GM10248 (cell line): Measurements from ENCODE around the gene DCTPP1.
A peak's percentile ranks its signal among the peaks of the same experiment; 100 is the strongest.
"Not testable (repeated sequence)": the region's sequence is repeated elsewhere in the genome, so short reads cannot be mapped to it uniquely, and the experiment has no call there.

Source experiments
- CTCF ChIA-PET: fragments of 300-600 bp; sonication (Branson Sonifier 250); formaldehyde crosslinking; extraction: SDS; loops from one replicate; lab custom pipeline; 2021; ENCODE audit warnings: antibody characterized with exemption; lab: Yijun Ruan, JAX
- POLR2A ChIA-PET: fragments of 350-650 bp; sonication (Branson Sonifier 250); formaldehyde crosslinking; extraction: SDS; loops from one replicate; lab custom pipeline; 2020; ENCODE audit warnings: antibody characterized with exemption; lab: Yijun Ruan, JAX
- DNase-seq: peaks from one replicate; pipeline ENCODE4 v3.0.0; 2012; ENCODE audit errors: extremely low spot score
- CTCF ChIP-seq: IDR thresholded peaks from 2 replicates; pipeline ENCODE4 v1.5.1; 2012; ENCODE audit warnings: mild to moderate bottlenecking, low read depth; ENCODE audit errors: extremely low read depth, missing control alignments, control extremely low read depth

DCTPP1 gene

GRCh38 chr16:30473231-30474073, 43.6 kb upstream of the DCTPP1 start:
- no peak for TF ChIP-seq CTCF
- ChIA-PET POLR2A (interaction anchor here (1.4 to 1.5 kb wide), 2 partner anchors 15 to 56 kb away, joined by 3 to 12 read pairs; no protein-coding TSS in a partner anchor), CTCF (interaction anchor here (0.7 to 8.8 kb wide), 9 partner anchors 8 to 122 kb away, joined by 3 to 58 read pairs (median 5); partner anchors contain the start of gene DCTPP1)
- DNase-seq, result peak; percentile 72

GRCh38 chr16:30472328-30472942, 42.6 kb upstream of the DCTPP1 start, which contains the start of gene ITGAL:
Gene ITGAL (plus strand): TSS chr16:30472742. CDS start chr16:30472838, 96 bp downstream.
- POLR2A ChIA-PET, result interaction anchor here (0.6 kb wide), 2 partner anchors 135 to 796 kb away, joined by 3 read pairs; no protein-coding TSS in a partner anchor
- TF ChIP-seq CTCF, result no peak
- DNase-seq, result peak; percentile 70
- CTCF ChIA-PET, result interaction anchor here (1.2 to 8.8 kb wide), 7 partner anchors 9 to 123 kb away, joined by 3 to 58 read pairs (median 6); partner anchors contain the start of gene DCTPP1

DNA sequence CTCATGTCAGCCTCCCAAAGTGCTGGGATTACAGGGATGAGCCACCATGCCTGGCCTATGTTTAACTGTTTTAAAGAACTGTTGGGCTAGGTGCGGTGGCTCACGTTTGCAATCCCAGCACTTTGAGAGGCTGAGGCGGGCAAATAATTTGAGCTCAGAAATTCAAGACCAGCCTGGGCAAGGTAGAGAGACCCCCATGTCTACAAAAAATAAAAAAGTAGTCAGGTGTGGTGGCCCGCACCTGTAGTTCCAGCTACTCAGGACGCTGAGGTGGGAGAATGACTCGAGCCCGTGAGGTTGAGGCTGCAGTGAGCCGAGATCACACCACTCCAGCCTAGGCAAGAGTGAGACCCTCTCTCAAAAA, 40.8 kb upstream of the DCTPP1 start:
- DNase-seq, result no peak
- ChIA-PET POLR2A (interaction anchor here (0.6 kb wide), 1 partner anchor 11 kb away, joined by 3 read pairs; no protein-coding TSS in a partner anchor), CTCF (interaction anchor here (1.4 to 8.8 kb wide), 3 partner anchors 9 to 180 kb away, joined by 4 to 58 read pairs (median 5); partner anchors contain the start of gene PRR14)
- TF ChIP-seq CTCF, result no peak

DNA sequence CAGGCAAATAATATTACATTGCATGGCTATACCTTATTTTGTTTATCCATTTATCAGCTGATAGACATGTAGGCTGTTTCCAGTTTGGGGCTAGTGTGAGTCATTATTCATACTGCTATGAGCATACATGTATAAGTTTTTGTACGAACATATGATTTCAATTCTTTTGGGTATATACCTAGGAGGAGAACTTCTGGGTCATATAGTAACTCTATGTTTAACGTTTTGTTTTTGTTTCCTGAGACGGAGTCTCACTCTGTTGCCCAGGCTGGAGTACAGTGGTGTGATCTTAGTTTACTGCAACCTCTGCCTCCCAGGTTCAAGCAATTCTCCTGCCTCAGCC, 40.3 kb upstream of the DCTPP1 start:
- POLR2A ChIA-PET, result interaction anchor here (0.6 kb wide), 1 partner anchor 10 kb away, joined by 3 read pairs; no protein-coding TSS in a partner anchor
- no peak for DNase-seq
- CTCF ChIA-PET, result interaction anchor here (1.1 to 8.8 kb wide), 4 partner anchors 9 to 180 kb away, joined by 4 to 58 read pairs (median 5); partner anchors contain the start of genes DCTPP1 and PRR14
- TF ChIP-seq CTCF, result no peak

- DNase-seq, result no peak
- CTCF ChIA-PET, result no interaction called here
- POLR2A ChIA-PET, result no interaction called here
- TF ChIP-seq CTCF, result no peak
These were observed 34.2 kb upstream of the DCTPP1 start for GRCh38 chr16:30464078-30464477.

- POLR2A ChIA-PET, DNase-seq: not testable (repeated sequence)
- CTCF ChIA-PET, result interaction anchor here (0.7 to 2.6 kb wide), 5 partner anchors 9 to 168 kb away, joined by 3 to 13 read pairs (median 3); partner anchors contain the start of gene DCTPP1
These were observed 31.6 kb upstream of the DCTPP1 start for GRCh38 chr16:30461426-30461825.
